Fibroblast of lung (primary cell): ENCODE data around the gene CHTF8. TPM values are rescaled to one million over a fixed set of nuclear protein-coding genes. Genes with fewer than 3 reads are reported as not detected.

Experiments used
- DNase-seq, 2 donors: peaks; one replicate each; pipeline versions ENCODE4 v3.0.0 to v3.0.0-alpha.2; 2010; ENCODE audit warnings: low read depth in 2 of 2
- H2AFZ ChIP-seq: 2 replicates; pipeline ENCODE4 v1.5.1; 2012; ENCODE audit warnings: low read length, control low read depth, inconsistent platforms
- H3K27ac ChIP-seq: 2 replicates; pipeline ENCODE4 v1.5.1; 2011; ENCODE audit warnings: low read length, control low read depth; ENCODE audit not compliant: insufficient read depth
- H3K27me3 ChIP-seq: 2 replicates; pipeline ENCODE4 v1.5.1; 2011; ENCODE audit warnings: mild to moderate bottlenecking, low read length; ENCODE audit not compliant: control insufficient read depth, insufficient read depth
- H3K36me3 ChIP-seq: 2 replicates; pipeline ENCODE4 v1.5.1; 2011; ENCODE audit warnings: low read length; ENCODE audit not compliant: control insufficient read depth, insufficient read depth
- H3K4me1 ChIP-seq: 2 replicates; pipeline ENCODE4 v1.5.1; 2011; ENCODE audit warnings: low read length; ENCODE audit not compliant: control insufficient read depth, insufficient read depth; ENCODE audit errors: extremely low read depth
- H3K4me2 ChIP-seq: 2 replicates; pipeline ENCODE4 v1.5.1; 2011; ENCODE audit warnings: low read length, control low read depth; ENCODE audit not compliant: insufficient read depth; ENCODE audit errors: extremely low read depth
- H3K4me3 ChIP-seq, 4 experiments: fragments of 200-600 bp in 1 of 4; sonication (generic) in 1 of 4; replicated peaks in 1 of 4; 2 replicates each; pipeline ENCODE4 v1.5.1; 2011 to 2016; ENCODE audit warnings: low read length in 4 of 4, low read depth in 3 of 4, mild to moderate bottlenecking in 3 of 4, control low read depth in 2 of 4, inconsistent platforms in 1 of 4, mixed read lengths in 1 of 4; ENCODE audit not compliant: insufficient read depth in 1 of 4; ENCODE audit errors: control extremely low read depth in 1 of 4
- H3K79me2 ChIP-seq: 2 replicates; pipeline ENCODE4 v1.5.1; 2012; ENCODE audit warnings: mild to moderate bottlenecking, low read length, inconsistent platforms; ENCODE audit not compliant: control insufficient read depth, insufficient read depth
- H3K9ac ChIP-seq: 2 replicates; pipeline ENCODE4 v1.5.1; 2011; ENCODE audit warnings: mild to moderate bottlenecking, low read length, control low read depth; ENCODE audit not compliant: insufficient read depth
- H3K9me3 ChIP-seq: 2 replicates; pipeline ENCODE4 v1.5.1; 2012; ENCODE audit warnings: low read depth, low read length; ENCODE audit not compliant: control insufficient read depth, insufficient read depth
- H4K20me1 ChIP-seq: 2 replicates; pipeline ENCODE4 v1.5.1; 2011; ENCODE audit warnings: low read length; ENCODE audit not compliant: control insufficient read depth, insufficient read depth; ENCODE audit errors: extremely low read depth
- CTCF ChIP-seq, 2 donors: IDR thresholded peaks in 1 of 2; conservative IDR thresholded peaks in 1 of 2; 1 replicate in 1 of 2; 2 replicates in 1 of 2; pipeline ENCODE4 v1.5.1; 2011 to 2012; ENCODE audit warnings: low read length in 2 of 2, control low read depth in 1 of 2, inconsistent platforms in 1 of 2, low read depth in 1 of 2, mild to moderate bottlenecking in 1 of 2
- EZH2 ChIP-seq: IDR thresholded peaks from 2 replicates; pipeline ENCODE4 v1.5.1; 2012; ENCODE audit warnings: low read length, control low read depth, mild to moderate bottlenecking; ENCODE audit errors: missing control alignments
- polyA plus RNA-seq, 2 donors: library from polyadenylated mRNA; depleted of rRNA in 1 of 2; stranded (reverse) in 1 of 2; unstranded in 1 of 2; fragments of >200 nt; gene quantifications; 2 replicates each; pipeline ENCODE4 v1.2.1, GENCODE V29; 2011 to 2012; ENCODE audit warnings: missing spikeins in 1 of 2
- total RNA-seq: library from RNA; depleted of rRNA; stranded (reverse); fragments of >200 nt; gene quantifications from 2 replicates; pipeline ENCODE4 v1.2.1, GENCODE V29; 2014

CHTF8 gene
- total and polyA plus RNA-seq, 2 donors (not counting 1 experiment from before 2014, with no cell fraction given): 55.7 to 74.3 TPM

GRCh38 chr16:69110406-69110805 lies 22.0 kb downstream of the CHTF8 start:
- H3K27me3 ChIP-seq: no peaks in the 10 kb centered on the region
- H3K4me2 ChIP-seq: no peak overlapping the region
- peak overlapping the region; percentile 16 for H3K9ac ChIP-seq
- no peaks in the 10 kb centered on the region for H3K79me2 ChIP-seq
- H3K27ac ChIP-seq: no peak overlapping the region
- H3K36me3 ChIP-seq: peaks cover 2% of the 10 kb centered on the region
- H2AFZ ChIP-seq: no peak overlapping the region
- no peak for DNase-seq
- no peaks in the 10 kb centered on the region for H3K9me3 ChIP-seq
- no peak for TF ChIP-seq EZH2
- TF ChIP-seq CTCF (conservative IDR thresholded peaks at IDR 0.05 in 1 of 2, IDR thresholded peaks at IDR 0.05 in 1 of 2; ENCODE audit: low read depth in 1 of 2, low read length in 2 of 2): no peak
- H3K4me3 ChIP-seq: no peak overlapping the region
- no peaks in the 10 kb centered on the region for H4K20me1 ChIP-seq
- peaks cover 5% of the 10 kb centered on the region for H3K4me1 ChIP-seq

- Histone ChIP-seq H3K27ac (no peak overlapping the region), H3K27me3 (no peaks in the 10 kb centered on the region), H3K4me3 (no peak overlapping the region), H3K9me3 (no peaks in the 10 kb centered on the region), H3K79me2 (no peaks in the 10 kb centered on the region), H3K36me3 (peaks cover 2% of the 10 kb centered on the region), H2AFZ (no peak overlapping the region), H4K20me1 (no peaks in the 10 kb centered on the region), H3K4me1 (peaks cover 5% of the 10 kb centered on the region), H3K4me2 (no peak overlapping the region), H3K9ac (no peak overlapping the region)
- no peak for DNase-seq
- TF ChIP-seq CTCF (conservative IDR thresholded peaks at IDR 0.05 in 1 of 2, IDR thresholded peaks at IDR 0.05 in 1 of 2; ENCODE audit: low read depth in 1 of 2, low read length in 2 of 2): no peak
- no peak for TF ChIP-seq EZH2
Measured at GRCh38 chr16:69109486-69110270, 22.7 kb downstream of the CHTF8 start.

GRCh38 chr16:69108905-69109252 lies 23.5 kb downstream of the CHTF8 start:
- H4K20me1 ChIP-seq: no peaks in the 10 kb centered on the region
- no peak overlapping the region for H3K4me2 ChIP-seq
- peaks cover 5% of the 10 kb centered on the region for H3K4me1 ChIP-seq
- no peak overlapping the region for H3K27ac ChIP-seq
- H3K4me3 ChIP-seq: no peak overlapping the region
- no peaks in the 10 kb centered on the region for H3K79me2 ChIP-seq
- H3K27me3 ChIP-seq: no peaks in the 10 kb centered on the region
- TF ChIP-seq CTCF (conservative IDR thresholded peaks at IDR 0.05 in 1 of 2, IDR thresholded peaks at IDR 0.05 in 1 of 2; ENCODE audit: low read depth in 1 of 2, low read length in 2 of 2): no peak
- H3K36me3 ChIP-seq: peaks cover 2% of the 10 kb centered on the region
- no peaks in the 10 kb centered on the region for H3K9me3 ChIP-seq
- H3K9ac ChIP-seq: no peak overlapping the region
- no peak for DNase-seq
- no peak overlapping the region for H2AFZ ChIP-seq
